T47D (cell line): ENCODE results near the gene PCK2.
"Not testable (repeated sequence)": the region's sequence is repeated elsewhere in the genome, so short reads cannot be mapped to it uniquely, and the experiment has no call there.

Experiments
- DNase-seq, 2 experiments: peaks; one replicate each; pipeline versions ENCODE4 v3.0.0 to v3.0.0-alpha.2; 2011 to 2012; ENCODE audit warnings: low read depth in 1 of 2, low spot score in 1 of 2
- JUND ChIP-seq: IDR thresholded peaks from 2 replicates; pipeline ENCODE4 v1.6.1; 2012; ENCODE audit warnings: low read depth
- in situ Hi-C: cut with HindIII; loops from 2 replicates; pipeline ENCODE4 v1.10.0; 2016; ENCODE audit warnings: low sequenced_read_pairs, low pct_unique_long_range_greater_than_20kb

The PCK2 gene

DNA sequence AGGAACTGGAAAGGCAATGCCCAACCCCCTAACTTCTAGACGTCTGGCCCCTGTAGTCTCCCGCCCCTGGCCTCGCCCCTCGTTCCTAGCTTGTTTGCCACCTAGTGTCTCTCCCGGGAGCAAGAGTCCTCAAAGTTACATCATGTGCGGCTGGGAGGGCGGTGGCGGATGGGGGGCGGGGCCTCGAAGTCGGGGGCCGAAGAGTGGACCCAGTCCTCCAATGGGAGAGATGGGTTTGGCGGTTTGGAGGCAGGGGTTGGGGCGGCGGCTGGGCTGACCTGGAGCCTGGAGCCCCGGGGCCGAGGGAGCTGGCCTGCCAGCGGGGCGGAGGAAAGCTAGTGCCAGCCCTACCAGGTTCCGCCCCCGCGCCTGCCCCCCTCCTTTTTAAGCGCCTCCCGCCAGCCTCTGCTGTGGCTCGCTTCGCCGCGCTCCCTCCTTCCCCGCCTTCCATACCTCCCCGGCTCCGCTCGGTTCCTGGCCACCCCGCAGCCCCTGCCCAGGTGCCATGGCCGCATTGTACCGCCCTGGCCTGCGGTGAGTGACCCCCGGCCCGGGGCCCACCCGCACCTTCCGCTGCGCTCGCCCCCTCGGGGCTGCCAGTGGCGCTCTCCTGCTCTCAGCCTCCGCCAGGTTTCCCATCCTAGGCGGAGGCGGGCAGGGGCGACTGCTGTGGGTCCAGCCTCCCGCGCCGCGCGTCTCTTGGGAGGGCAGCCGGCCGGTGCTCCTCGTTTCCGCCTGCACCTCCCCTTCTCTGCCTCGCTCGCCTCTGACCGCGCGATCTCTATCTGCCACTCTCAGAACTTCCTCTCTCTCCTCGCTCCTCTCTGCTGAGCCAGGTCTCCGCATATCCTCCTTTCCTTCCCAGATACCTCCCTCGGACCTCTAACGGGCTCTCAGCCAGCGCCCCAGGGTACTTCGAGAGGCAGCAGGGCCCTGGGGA is at the start of gene PCK2:
PCK2 (plus strand) TSS at position 411 of the 940 bp plus-strand sequence; CDS start at position 506, 95 bp downstream.
- in situ Hi-C loops = no loop called here
- no peak for TF ChIP-seq JUND
- peak; percentile 87 to 94 for DNase-seq

DNA sequence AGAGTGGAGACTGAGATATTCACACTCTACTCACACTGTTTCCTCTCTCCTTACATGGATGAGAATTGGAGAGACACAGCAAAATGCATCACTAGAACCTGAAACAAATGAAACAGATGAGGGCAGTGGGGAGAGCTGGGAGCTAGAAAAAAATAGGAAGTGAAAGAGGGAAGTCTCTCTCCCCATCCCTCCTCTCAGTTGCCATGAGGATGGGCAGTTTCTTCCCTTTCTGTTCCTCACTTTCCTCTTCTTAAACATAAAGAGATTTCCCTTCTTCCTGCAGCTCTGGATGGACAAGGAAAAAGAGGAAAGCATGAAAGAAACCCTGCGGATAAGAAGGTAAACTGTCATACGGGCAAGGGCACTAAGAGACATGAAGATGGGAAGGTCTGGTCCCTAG is 45.1 kb upstream of the PCK2 start:
- in situ Hi-C loops, DNase-seq: not testable (repeated sequence)

DNA sequence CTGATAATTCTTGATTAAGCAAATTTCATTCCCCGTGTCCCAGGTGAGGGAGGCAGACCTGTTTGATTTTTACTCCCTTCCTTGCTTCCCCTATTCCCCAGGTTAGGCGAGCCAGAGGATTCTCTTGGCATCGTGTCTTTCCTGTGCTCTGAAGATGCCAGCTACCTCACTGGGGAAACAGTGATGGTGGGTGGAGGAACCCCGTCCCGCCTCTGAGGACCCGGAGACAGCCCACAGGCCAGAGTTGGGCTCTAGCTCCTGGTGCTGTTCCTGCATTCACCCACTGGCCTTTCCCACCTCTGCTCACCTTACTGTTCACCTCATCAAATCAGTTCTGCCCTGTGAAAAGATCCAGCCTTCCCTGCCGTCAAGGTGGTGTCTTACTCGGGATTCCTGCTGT is 43.4 kb upstream of the PCK2 start:
- in situ Hi-C loops, DNase-seq: not testable (repeated sequence)

DNA sequence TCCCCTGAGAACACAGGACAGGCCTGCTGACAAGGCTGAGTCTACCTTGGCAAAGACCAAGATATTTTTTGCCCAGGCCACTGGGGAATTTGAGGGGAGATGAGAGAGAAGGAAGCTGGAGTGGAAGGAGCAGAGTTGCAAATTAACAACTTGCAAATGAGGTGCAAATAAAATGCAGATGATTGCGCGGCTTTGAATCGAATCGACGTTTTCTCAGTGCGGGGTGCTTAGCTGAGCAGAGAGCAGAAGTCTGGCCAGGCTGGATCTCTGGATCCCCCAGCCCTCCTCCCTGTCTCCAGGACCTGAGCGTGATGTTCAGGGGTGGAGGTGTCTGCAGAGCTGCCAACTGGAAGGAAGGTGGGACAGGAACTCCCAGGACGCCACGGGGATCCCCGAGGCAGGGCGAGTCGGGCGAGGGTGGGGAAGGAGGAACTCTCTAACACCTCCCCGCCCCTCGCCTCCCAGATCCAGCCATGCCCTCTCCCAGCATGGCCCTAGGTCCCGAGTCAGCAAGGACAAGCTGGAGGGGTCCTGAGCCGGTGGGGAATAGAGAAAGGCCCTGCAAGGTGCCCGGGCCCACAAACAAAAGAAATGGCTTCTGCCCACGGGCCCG is 42.8 kb upstream of the PCK2 start:
- in situ Hi-C loops = no loop called here
- TF ChIP-seq JUND = no peak
- no peak for DNase-seq

DNA sequence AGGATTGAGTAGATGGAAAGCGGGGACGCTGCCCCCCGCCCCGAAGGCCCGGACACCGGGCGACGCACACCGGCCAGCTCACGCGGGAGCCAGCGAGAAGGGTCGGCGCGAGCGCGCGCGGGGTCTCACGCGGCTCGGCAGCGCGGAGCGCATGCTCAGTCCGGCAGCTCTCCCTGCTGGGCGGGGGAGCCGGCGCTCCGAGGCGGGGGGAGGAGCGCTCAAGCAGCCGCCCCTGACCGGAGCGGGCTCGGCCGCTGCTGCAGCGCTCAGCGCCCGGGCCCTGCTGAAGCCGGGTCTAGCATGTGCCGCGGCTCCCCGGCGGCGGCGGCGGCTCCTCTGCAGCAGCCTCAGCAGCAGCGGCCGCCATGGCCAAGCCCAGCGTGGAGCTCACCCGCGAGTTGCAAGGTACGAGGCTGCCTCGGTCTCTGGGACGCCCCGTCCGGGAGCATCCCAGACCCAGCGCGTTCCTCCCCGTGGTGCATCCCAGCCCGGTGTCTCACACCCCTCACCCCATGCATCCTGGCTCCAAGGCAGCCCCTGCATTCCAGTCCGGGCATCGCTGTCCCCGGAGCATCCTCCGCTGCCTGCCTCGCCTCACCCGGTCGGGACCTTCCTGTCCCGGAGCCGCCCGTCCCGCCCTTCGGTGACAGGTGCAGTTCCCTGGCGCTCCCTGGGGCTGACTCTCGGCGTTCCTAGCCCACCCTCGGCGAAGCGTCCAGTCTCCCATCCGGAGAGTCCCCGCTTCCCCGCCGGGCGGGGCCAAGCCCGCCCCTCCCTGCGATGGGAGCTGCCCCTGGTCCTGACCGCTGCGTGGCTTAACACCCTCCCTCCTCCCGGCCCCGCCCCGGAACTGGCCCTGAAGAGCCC is 42.1 kb upstream of the PCK2 start, which contains the start of gene CARMIL3:
CARMIL3 (plus strand) TSS at position 221 of the 867 bp plus-strand sequence; CDS start at position 366, 145 bp downstream.
- peak; percentile 60 to 64 for DNase-seq
- in situ Hi-C loops = no loop called here
- no peak for TF ChIP-seq JUND

DNA sequence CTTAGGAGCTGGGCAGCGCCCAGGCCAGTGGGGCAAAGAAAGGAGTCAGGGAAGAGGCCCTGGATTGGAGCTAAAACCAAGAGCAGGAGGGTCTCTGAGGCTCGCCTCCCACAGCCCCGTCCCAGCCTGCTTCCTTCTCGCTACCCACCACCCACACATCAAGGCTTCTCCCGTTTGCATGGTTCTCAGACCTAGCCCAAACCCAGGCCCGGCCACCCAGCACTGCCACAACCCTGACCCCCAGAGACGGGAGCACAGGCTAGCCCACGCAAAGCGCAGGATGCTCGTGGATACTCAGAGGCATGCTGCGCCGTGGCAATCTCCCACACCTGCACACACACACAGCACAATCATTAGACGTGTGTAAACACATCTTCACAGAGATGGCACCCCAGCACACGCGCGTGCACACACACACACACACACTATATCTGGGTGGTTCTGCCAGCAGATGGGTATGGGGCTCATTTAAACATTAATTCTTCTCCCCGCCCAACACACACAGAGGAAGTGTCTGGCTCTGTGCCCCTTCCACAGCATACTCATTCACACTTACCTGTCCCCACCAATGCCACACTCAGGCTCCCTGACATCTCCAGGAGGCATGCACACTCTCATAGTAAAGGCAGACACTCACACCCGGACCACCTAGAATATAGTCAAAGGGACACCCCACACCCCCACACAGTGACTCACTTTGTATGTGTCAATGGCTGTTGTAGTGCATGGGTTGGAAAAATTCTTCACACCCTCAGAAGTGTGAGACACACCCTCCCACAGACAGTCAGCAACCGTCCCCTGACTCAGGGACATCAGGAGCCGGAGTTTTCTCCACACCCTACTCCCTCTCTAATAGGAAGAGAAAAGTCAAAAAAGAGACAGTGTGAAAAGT is 41.2 kb upstream of the PCK2 start:
- no peak for DNase-seq
- in situ Hi-C loops = no loop called here
- TF ChIP-seq JUND = no peak

DNA sequence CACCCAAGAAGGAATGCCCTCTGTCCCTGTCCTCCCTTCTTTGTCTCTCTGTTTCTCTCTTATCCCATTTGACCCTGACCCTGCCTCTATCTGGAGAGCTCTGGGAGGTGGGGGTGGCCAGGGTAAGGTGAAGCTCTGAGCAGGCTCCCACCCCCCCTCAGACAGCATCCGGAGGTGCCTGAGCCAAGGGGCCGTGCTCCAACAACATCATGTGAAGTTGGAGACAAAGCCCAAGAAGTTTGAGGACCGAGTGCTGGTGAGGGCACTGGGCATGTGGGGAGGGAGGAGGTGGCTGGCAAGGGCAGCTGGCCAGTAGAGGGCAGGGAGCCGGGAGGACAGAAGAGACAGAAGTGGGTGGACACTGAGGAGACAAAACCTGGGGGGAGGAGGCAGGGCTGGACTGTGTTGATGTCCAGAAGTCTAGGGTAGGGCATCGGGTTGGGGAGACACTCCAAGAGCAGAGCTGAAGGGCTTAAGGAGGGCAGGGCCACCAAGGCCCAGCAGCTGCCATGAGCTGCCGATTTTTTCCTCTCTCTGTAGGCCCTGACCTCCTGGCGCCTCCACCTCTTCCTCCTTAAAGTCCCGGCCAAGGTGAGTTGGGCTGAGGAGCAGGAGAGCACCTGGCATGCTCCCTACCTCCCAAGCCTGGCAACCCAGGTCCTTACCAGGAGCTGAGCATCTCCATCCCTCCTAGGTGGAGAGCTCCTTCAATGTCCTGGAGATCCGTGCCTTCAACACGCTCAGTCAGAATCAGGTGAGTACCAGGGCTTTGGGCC is 40.4 kb upstream of the PCK2 start:
- in situ Hi-C loops = no loop called here
- no peak for TF ChIP-seq JUND
- DNase-seq = no peak

DNA sequence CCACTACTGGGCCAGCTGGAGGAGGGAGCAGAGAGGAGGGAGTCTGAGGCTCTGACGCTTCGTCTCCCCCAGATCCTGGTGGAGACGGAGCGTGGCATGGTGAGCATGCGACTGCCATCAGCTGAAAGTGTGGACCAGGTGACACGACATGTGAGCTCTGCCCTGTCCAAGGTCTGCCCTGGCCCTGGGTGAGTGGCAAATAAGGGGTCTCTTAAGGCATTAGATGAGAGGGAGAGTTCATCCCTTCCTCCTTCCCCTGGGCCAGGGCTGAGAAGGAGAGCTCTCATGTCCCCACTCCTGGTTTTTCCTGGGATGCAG is 39.8 kb upstream of the PCK2 start:
- DNase-seq = no peak
- in situ Hi-C loops = no loop called here
- no peak for TF ChIP-seq JUND

DNA sequence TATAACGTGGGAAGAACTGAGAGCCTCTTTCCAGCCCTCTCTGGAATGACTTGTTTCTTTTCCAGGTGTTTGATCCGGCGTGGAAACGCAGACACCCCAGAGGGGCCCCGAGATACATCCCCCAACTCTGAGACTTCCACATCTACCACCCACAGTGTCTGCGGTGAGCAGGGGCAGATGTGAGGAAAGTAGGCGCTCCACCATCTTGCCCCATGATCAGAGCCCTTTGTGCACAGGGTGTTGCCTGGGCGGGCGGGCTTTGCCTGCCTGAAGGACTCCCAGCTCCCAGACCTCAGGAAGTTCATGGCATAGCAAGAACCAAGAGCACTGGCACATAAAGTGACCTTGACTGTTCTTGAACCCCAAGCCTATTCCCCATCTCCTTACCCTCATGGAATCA is 39.5 kb upstream of the PCK2 start:
- in situ Hi-C loops = no loop called here
- DNase-seq = no peak
- no peak for TF ChIP-seq JUND

DNA sequence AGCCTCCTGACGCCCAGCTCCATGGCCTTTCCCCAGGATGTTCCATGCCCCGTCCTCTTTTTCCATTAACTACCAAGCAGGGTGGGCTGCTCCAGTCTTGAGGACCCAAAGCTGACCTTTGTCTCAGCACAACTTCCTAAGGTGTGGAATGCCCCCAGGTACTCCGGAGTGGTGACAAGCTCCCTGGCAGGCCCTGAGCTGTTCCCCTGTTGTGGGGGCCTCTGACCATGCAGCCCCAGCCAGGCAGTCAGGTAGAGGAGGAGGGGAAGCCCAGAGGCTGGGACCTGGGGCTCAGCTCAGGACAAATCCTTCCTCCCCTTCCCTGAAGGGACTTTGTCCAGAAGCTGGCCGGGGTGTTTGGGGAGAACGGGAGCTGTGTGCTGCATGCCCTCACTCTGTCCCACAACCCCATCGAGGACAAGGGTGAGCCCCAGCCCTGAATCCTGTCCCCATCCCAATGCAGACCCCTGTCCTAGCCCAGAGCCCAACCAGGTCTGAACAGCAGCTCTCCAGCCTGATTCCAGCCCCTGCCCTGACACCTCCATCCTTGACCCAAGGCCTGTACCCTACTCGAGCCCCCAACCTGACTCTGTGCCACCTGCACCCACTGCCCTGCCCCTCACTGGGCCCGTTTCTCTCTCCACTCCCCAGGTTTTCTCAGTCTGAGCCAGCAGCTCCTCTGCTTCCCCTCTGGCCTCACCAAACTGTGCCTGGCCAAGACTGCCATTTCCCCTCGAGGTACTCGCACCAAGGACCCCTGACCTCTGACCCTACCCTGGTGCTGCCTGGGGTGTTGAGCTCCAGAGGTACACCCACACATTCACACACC is 37.9 kb upstream of the PCK2 start:
- no peak for TF ChIP-seq JUND
- no peak for DNase-seq
- in situ Hi-C loops = no loop called here
